ENCODE data around the gene CYFIP2. TPM values are rescaled to one million over a fixed set of nuclear protein-coding genes. Genes with fewer than 3 reads are reported as not detected.
"Not testable (repeated sequence)": the region's sequence is repeated elsewhere in the genome, so short reads cannot be mapped to it uniquely, and the experiment has no call there.

Gene CYFIP2
- total and polyA plus RNA-seq, 10 of the 15 experiments (the other 5 are each of a cell fraction or from before 2014, with no cell fraction given), result 43.4 to 173 (median 96.0) TPM

GRCh38 chr5:157415838-157416237, 149.9 kb downstream of the CYFIP2 start:
- CTCF ChIA-PET, result interaction anchor here (0.6 to 2.0 kb wide), 4 partner anchors 17 to 328 kb away, joined by 3 to 4 read pairs (median 4); partner anchors contain the start of gene LSM11
- no peak for ATAC-seq
- SMC1A ChIA-PET (ENCODE audit: uncharacterized antibody, unreplicated experiment), result interaction anchor here (0.6 to 1.2 kb wide), 3 partner anchors 10 to 1741 kb away, joined by 3 to 4 read pairs (median 4); no protein-coding TSS in a partner anchor
- no peaks in the 10 kb centered on the region for H3K79me2 ChIP-seq (ENCODE audit: control insufficient read depth, insufficient read depth, low read length)
- RAD21 ChIA-PET (ENCODE audit: unreplicated experiment), result interaction anchor here (0.5 kb wide), 1 partner anchor 193 kb away, joined by 3 read pairs; no protein-coding TSS in a partner anchor
- intact Hi-C loops (cut with micrococcal nuclease; ENCODE audit: unreplicated experiment) (no loop called here), in situ Hi-C loops (cut with MboI) (no loop called here)
- no TSS peak for BruUV-seq (replicated peaks)
- H3K4me3 ChIP-seq, result no peak overlapping the region
- POLR2A ChIA-PET, result no interaction called here
- H3K36me3 ChIP-seq (ENCODE audit: control insufficient read depth in 2 of 2, insufficient read depth in 2 of 2, low read length in 1 of 2), result no peaks in the 10 kb centered on the region
- no peaks in the 10 kb centered on the region for H3K27me3 ChIP-seq (replicated peaks in 1 of 2; ENCODE audit: control insufficient read depth in 2 of 2, insufficient read depth in 2 of 2, low read length in 1 of 2)
- no peak overlapping the region for H3K4me2 ChIP-seq (ENCODE audit: control insufficient read depth, insufficient read depth)
- no peak for TF ChIP-seq RUNX3 (IDR thresholded peaks at IDR 0.05; ENCODE audit: low read length)
- TF ChIP-seq ZBTB33 (IDR thresholded peaks at IDR 0.05), result no peak
- no peak for TF ChIP-seq USF2 (IDR thresholded peaks at IDR 0.05; ENCODE audit: borderline replicate concordance, low read depth, low read length)
- FAIRE-seq, result no peak
- no peak overlapping the region for H3K27ac ChIP-seq (ENCODE audit: control insufficient read depth, insufficient read depth)
- H4K20me1 ChIP-seq (ENCODE audit: control insufficient read depth, insufficient read depth), result no peaks in the 10 kb centered on the region
- H2AFZ ChIP-seq (ENCODE audit: control insufficient read depth, low read depth, low read length), result no peak overlapping the region
- no peak for DNase-seq (ENCODE audit: low read depth, low spot score)
- H3K4me1 ChIP-seq (ENCODE audit: control insufficient read depth, insufficient read depth, low read length), result no peaks in the 10 kb centered on the region
- H3K9ac ChIP-seq (ENCODE audit: control insufficient read depth, insufficient read depth, low read length), result no peak overlapping the region
- H3K9me3 ChIP-seq (replicated peaks; ENCODE audit: control insufficient read depth, insufficient read depth, low read length), result no peaks in the 10 kb centered on the region; the same call in 2 of the 3 replicates

GRCh38 chr5:157419521-157419920, 153.6 kb downstream of the CYFIP2 start:
- WGBS (ENCODE audit: insufficient coverage, insufficient replicate concordance, low lambda C conversion rate, missing lambda C conversion rate), result 91% methylated on average over 13 of the region's 30 CpGs
- H2AFZ ChIP-seq (ENCODE audit: control insufficient read depth, low read depth, low read length); H3K9me3 ChIP-seq (replicated peaks; ENCODE audit: control insufficient read depth, insufficient read depth, low read length); BruUV-seq (replicated peaks); H3K4me3 ChIP-seq; H3K27ac ChIP-seq (ENCODE audit: control insufficient read depth, insufficient read depth); H3K79me2 ChIP-seq (ENCODE audit: control insufficient read depth, insufficient read depth, low read length); H3K36me3 ChIP-seq (ENCODE audit: control insufficient read depth in 2 of 2, insufficient read depth in 2 of 2, low read length in 1 of 2); SMC1A ChIA-PET (ENCODE audit: uncharacterized antibody, unreplicated experiment); H3K27me3 ChIP-seq (replicated peaks in 1 of 2; ENCODE audit: control insufficient read depth in 2 of 2, insufficient read depth in 2 of 2, low read length in 1 of 2); RAD21 ChIA-PET (ENCODE audit: unreplicated experiment); H3K4me2 ChIP-seq (ENCODE audit: control insufficient read depth, insufficient read depth); CTCF ChIA-PET; DNase-seq (ENCODE audit: low read depth, low spot score); ATAC-seq; POLR2A ChIA-PET; H4K20me1 ChIP-seq (ENCODE audit: control insufficient read depth, insufficient read depth); in situ Hi-C loops (cut with MboI); H3K4me1 ChIP-seq (ENCODE audit: control insufficient read depth, insufficient read depth, low read length); H3K9ac ChIP-seq (ENCODE audit: control insufficient read depth, insufficient read depth, low read length); intact Hi-C loops (cut with micrococcal nuclease; ENCODE audit: unreplicated experiment); FAIRE-seq: not testable (repeated sequence)

- H3K4me2 ChIP-seq (ENCODE audit: control insufficient read depth, insufficient read depth); H3K9ac ChIP-seq (ENCODE audit: control insufficient read depth, insufficient read depth, low read length); ATAC-seq; DNase-seq (ENCODE audit: low read depth, low spot score); FAIRE-seq; H3K27me3 ChIP-seq (replicated peaks in 1 of 2; ENCODE audit: control insufficient read depth in 2 of 2, insufficient read depth in 2 of 2, low read length in 1 of 2); H3K4me1 ChIP-seq (ENCODE audit: control insufficient read depth, insufficient read depth, low read length); H3K27ac ChIP-seq (ENCODE audit: control insufficient read depth, insufficient read depth); H3K36me3 ChIP-seq (ENCODE audit: control insufficient read depth in 2 of 2, insufficient read depth in 2 of 2, low read length in 1 of 2); H4K20me1 ChIP-seq (ENCODE audit: control insufficient read depth, insufficient read depth); BruUV-seq (replicated peaks); POLR2A ChIA-PET; H3K9me3 ChIP-seq (replicated peaks; ENCODE audit: control insufficient read depth, insufficient read depth, low read length); H3K79me2 ChIP-seq (ENCODE audit: control insufficient read depth, insufficient read depth, low read length); H3K4me3 ChIP-seq; H2AFZ ChIP-seq (ENCODE audit: control insufficient read depth, low read depth, low read length): not testable (repeated sequence)
- CTCF ChIA-PET, result interaction anchor here (0.7 to 15.9 kb wide), 6 partner anchors 18 to 314 kb away, joined by 3 to 248 read pairs (median 28); partner anchors contain the start of genes LSM11 and NIPAL4
- 78% methylated on average over 5 of the region's 5 CpGs for WGBS (ENCODE audit: insufficient coverage, insufficient replicate concordance, low lambda C conversion rate, missing lambda C conversion rate)
- intact Hi-C loops (cut with micrococcal nuclease; ENCODE audit: unreplicated experiment), result loop anchor here (5.0 kb wide), 1 partner anchor 237 kb away; no protein-coding TSS in a partner anchor
- RAD21 ChIA-PET (ENCODE audit: unreplicated experiment), result interaction anchor here (4.1 to 5.4 kb wide), 3 partner anchors 41 to 314 kb away, joined by 26 to 93 read pairs (median 72); partner anchors contain the start of gene LSM11
- SMC1A ChIA-PET (ENCODE audit: uncharacterized antibody, unreplicated experiment), result interaction anchor here (1.3 to 5.2 kb wide), 3 partner anchors 42 to 289 kb away, joined by 3 to 119 read pairs (median 77); no protein-coding TSS in a partner anchor
- in situ Hi-C loops (cut with MboI), result loop anchor here (5.0 kb wide), 1 partner anchor 287 kb away; no protein-coding TSS in a partner anchor
Observed at GRCh38 chr5:157429920-157430319, 164.0 kb downstream of the CYFIP2 start.
